ENCODE data around the gene POLR2E. TPM values are rescaled to one million over a fixed set of nuclear protein-coding genes. Genes with fewer than 3 reads are reported as not detected.

The POLR2E gene
- total and polyA plus RNA-seq, 9 of the 15 experiments (the other 6 are each of a cell fraction or from before 2014, with no cell fraction given): 3.4 to 413 (median 244) TPM

GRCh38 chr19:1098177-1099051 lies 3.2 kb upstream of the POLR2E start (continued):
- TF ChIP-seq USF1 (CRISPR knock-in tag; IDR thresholded peaks at IDR 0.05): 0 out of 2 replicates have a peak, but pooled peaks have one; percentile 38
- TF ChIP-seq TRIM25 (IDR thresholded peaks at IDR 0.05; ENCODE audit: borderline replicate concordance): no peak
- TF ChIP-seq GTF3C2 (IDR thresholded peaks at IDR 0.05; ENCODE audit: borderline replicate concordance, extremely low read depth, insufficient read length): no peak
- TF ChIP-seq HOMEZ (CRISPR knock-in tag; IDR thresholded peaks at IDR 0.05): no peak
- no peak for TF ChIP-seq ZBTB33 (CRISPR knock-in tag; IDR thresholded peaks at IDR 0.05)
- no peak for TF ChIP-seq ZNF830 (CRISPR knock-in tag; IDR thresholded peaks at IDR 0.05)
- TF ChIP-seq SMC3 (conservative IDR thresholded peaks at IDR 0.05; ENCODE audit: insufficient read depth, low read depth, low read length): no peak
- TF ChIP-seq DACH1 (IDR thresholded peaks at IDR 0.05; ENCODE audit: partially characterized antibody): no peak
- no peak for TF ChIP-seq ZHX1 (conservative IDR thresholded peaks at IDR 0.05; ENCODE audit: low read length)
- no peak for TF ChIP-seq FOXA3 (CRISPR knock-in tag; conservative IDR thresholded peaks at IDR 0.05 in 1 of 2, IDR thresholded peaks at IDR 0.05 in 1 of 2)
- no peak for TF ChIP-seq ZNF354B (CRISPR knock-in tag; IDR thresholded peaks at IDR 0.05)
- TF ChIP-seq HEY1 (CRISPR knock-in tag; IDR thresholded peaks at IDR 0.05; ENCODE audit: borderline replicate concordance): no peak

Measured in K562 (cell line).